Measurements from ENCODE around the gene CADPS.

Gene CADPS

GRCh38 chr3:62601238-62602070, 273.8 kb downstream of the CADPS start:
- no peak overlapping the region for H3K4me3 ChIP-seq (replicated peaks in 1 of 2; ENCODE audit: low read depth in 2 of 2, low read length in 2 of 2)
- peak; percentile 62 to 89 for DNase-seq (ENCODE audit: low read depth in 2 of 2)
- TF ChIP-seq CTCF (IDR thresholded peaks at IDR 0.05; ENCODE audit: low read depth, low read length) = no peak

GRCh38 chr3:62600033-62600432, 275.2 kb downstream of the CADPS start:
- no peak overlapping the region for H3K4me3 ChIP-seq (replicated peaks in 1 of 2; ENCODE audit: low read depth in 2 of 2, low read length in 2 of 2)
- DNase-seq (ENCODE audit: low read depth in 2 of 2) = no peak
- no peak for TF ChIP-seq CTCF (IDR thresholded peaks at IDR 0.05; ENCODE audit: low read depth, low read length)

DNA sequence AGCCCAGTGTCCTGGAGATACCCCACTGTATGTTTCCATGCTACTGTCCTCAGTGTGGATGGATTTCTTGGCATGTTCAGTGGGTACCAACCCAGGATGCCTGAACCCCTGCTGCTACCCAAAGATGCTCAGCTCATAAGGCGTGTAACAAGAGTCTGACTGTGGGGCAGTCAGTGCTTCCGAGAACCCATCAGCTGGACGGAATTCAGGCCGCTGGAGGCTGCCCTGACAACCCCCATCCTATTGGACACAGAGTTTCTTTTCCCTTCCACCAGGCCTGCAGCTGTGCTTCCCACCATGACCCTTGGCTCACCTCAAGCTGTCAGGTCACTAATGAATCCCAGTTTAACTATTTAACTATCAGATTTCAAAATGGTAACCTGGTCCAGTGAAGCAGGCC, 277.7 kb downstream of the CADPS start:
- DNase-seq (ENCODE audit: low read depth in 2 of 2) = no peak
- no peak overlapping the region for H3K4me3 ChIP-seq (replicated peaks in 1 of 2; ENCODE audit: low read depth in 2 of 2, low read length in 2 of 2)
- no peak for TF ChIP-seq CTCF (IDR thresholded peaks at IDR 0.05; ENCODE audit: low read depth, low read length)

DNA sequence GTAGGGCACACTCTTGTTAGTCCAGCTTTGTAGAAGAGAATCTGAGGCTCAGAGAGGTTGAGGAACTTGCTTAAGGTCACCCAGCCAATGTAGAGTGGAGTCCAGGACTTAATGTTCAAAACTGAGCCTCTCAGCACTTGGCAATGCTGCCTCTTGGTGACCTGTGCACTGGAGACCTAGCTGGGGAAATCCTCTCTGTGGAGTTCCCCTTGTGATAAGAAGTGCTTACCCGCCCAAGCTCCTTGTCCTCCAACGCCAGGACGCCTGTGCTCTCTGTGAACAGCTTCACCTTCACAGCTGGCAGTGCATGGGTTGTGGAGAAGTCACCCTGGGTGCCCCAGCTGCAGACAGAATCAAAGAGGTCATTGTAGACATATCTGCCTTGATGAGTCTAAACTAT, 282.8 kb downstream of the CADPS start:
- DNase-seq (ENCODE audit: low read depth in 2 of 2) = no peak
- no peak overlapping the region for H3K4me3 ChIP-seq (replicated peaks in 1 of 2; ENCODE audit: low read depth in 2 of 2, low read length in 2 of 2)
- TF ChIP-seq CTCF (IDR thresholded peaks at IDR 0.05; ENCODE audit: low read depth, low read length) = no peak

GRCh38 chr3:62589078-62589477, 286.1 kb downstream of the CADPS start:
- no peak overlapping the region for H3K4me3 ChIP-seq (replicated peaks in 1 of 2; ENCODE audit: low read depth in 2 of 2, low read length in 2 of 2)
- no peak for DNase-seq (ENCODE audit: low read depth in 2 of 2)
- TF ChIP-seq CTCF (IDR thresholded peaks at IDR 0.05; ENCODE audit: low read depth, low read length) = peak; percentile 3

- TF ChIP-seq CTCF (IDR thresholded peaks at IDR 0.05; ENCODE audit: low read depth, low read length) = no peak
- H3K4me3 ChIP-seq (replicated peaks in 1 of 2; ENCODE audit: low read depth in 2 of 2, low read length in 2 of 2) = peak overlapping the region in 1 of 2 donors; percentile 22
- peak; percentile 73 to 90 for DNase-seq (ENCODE audit: low read depth in 2 of 2)
Observed at GRCh38 chr3:62587579-62588031, 287.6 kb downstream of the CADPS start.

Measured in cardiac fibroblast (primary cell).